ENCODE measurements around the gene OR4F16.
"Not testable (repeated sequence)": the region's sequence is repeated elsewhere in the genome, so short reads cannot be mapped to it uniquely, and the experiment has no call there.

Gene OR4F16, protein sequence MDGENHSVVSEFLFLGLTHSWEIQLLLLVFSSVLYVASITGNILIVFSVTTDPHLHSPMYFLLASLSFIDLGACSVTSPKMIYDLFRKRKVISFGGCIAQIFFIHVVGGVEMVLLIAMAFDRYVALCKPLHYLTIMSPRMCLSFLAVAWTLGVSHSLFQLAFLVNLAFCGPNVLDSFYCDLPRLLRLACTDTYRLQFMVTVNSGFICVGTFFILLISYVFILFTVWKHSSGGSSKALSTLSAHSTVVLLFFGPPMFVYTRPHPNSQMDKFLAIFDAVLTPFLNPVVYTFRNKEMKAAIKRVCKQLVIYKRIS

GRCh38 chr1:686554-686953, at the start of gene OR4F16:
OR4F16 (minus strand) TSS chr1:686654; CDS start chr1:686654, 0 bp downstream.
- DNase-seq: not testable (repeated sequence)

GRCh38 chr1:733649-734048, 47.2 kb upstream of the OR4F16 start:
- not testable (repeated sequence) for DNase-seq

DNA sequence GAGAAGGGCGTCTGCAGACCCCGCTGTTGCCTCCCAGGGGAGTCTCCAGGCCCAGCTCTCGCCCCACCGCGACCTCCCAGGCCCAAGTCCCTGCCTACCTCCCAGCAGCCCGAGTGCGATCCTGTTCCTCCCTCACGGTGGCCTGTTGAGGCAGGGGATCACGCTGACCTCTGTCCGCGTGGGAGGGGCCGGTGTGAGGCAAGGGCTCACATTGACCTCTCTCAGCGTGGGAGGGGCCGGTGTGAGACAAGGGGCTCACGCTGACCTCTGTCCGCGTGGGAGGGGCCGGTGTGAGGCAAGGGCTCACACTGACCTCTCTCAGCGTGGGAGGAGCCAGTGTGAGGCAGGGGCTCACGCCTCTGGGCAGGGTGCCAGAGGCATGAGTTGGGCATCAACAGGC, 40.6 kb upstream of the OR4F16 start:
- not testable (repeated sequence) for DNase-seq
